Subcutaneous abdominal adipose tissue (tissue), 5 donors: ENCODE data around the gene APP.
A peak's percentile ranks its signal among the peaks of the same experiment; 100 is the strongest.

Source experiments
- H3K27ac ChIP-seq: one replicate; pipeline ENCODE4 v1.7.0; 2013; ENCODE audit warnings: low read depth, mild to moderate bottlenecking, inconsistent platforms, low read length, moderate library complexity
- H3K27me3 ChIP-seq, 5 donors: one replicate each; pipeline ENCODE4 v1.7.0; 2013; ENCODE audit warnings: low read length in 5 of 5, inconsistent platforms in 1 of 5; ENCODE audit not compliant: control insufficient read depth in 5 of 5, insufficient read depth in 4 of 5
- H3K36me3 ChIP-seq, 5 donors: one replicate each; pipeline ENCODE4 v1.7.0; 2013; ENCODE audit warnings: low read length in 5 of 5; ENCODE audit not compliant: control insufficient read depth in 5 of 5, insufficient read depth in 5 of 5
- H3K4me1 ChIP-seq, 5 donors: one replicate each; pipeline ENCODE4 v1.7.0; 2013; ENCODE audit warnings: low read length in 5 of 5, mild to moderate bottlenecking in 3 of 5, moderate library complexity in 1 of 5; ENCODE audit not compliant: control insufficient read depth in 5 of 5, insufficient read depth in 5 of 5
- H3K4me3 ChIP-seq, 5 donors: one replicate each; pipeline ENCODE4 v1.7.0; 2013; ENCODE audit warnings: low read length in 5 of 5, low read depth in 1 of 5
- H3K9ac ChIP-seq, 5 donors: one replicate each; pipeline ENCODE4 v1.7.0; 2013; ENCODE audit warnings: low read length in 5 of 5, mild to moderate bottlenecking in 4 of 5, moderate library complexity in 3 of 5
- H3K9me3 ChIP-seq, 5 donors: one replicate each; pipeline ENCODE4 v1.7.0; 2013; ENCODE audit warnings: low read length in 5 of 5; ENCODE audit not compliant: control insufficient read depth in 5 of 5
- donor health status: healthy.
- donor health status: healthy.
- donor health status: healthy.
- donor health status: healthy.
- donor health status: healthy.

Gene APP

DNA sequence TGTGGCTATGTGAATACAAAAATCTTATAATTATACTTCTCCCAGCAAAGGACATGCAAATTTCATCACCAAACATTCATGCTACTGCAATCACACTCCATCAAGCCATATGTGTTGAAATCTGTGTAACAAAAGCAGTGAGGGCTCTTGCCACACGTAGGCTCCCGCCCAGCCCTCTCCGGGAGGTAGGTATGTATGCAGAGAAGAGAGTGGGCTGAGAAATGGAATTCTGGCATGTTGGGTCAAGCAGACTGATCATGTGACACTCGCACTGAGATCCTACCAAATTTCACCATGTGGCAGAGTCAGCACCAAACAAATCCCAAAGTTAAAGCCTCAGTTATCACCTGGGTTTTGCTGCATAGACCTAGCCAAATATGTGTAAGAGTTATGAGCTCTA, 49.7 kb downstream of the APP start:
- Histone ChIP-seq H3K4me1 (peaks cover 0 to 27% (median 6%) of the 10 kb centered on the region in 5 donors), H3K36me3 (no peaks in the 10 kb centered on the region), H3K9ac (no peak overlapping the region), H3K4me3 (no peak overlapping the region), H3K27ac (no peak overlapping the region), H3K9me3 (no peaks in the 10 kb centered on the region), H3K27me3 (no peaks in the 10 kb centered on the region)

DNA sequence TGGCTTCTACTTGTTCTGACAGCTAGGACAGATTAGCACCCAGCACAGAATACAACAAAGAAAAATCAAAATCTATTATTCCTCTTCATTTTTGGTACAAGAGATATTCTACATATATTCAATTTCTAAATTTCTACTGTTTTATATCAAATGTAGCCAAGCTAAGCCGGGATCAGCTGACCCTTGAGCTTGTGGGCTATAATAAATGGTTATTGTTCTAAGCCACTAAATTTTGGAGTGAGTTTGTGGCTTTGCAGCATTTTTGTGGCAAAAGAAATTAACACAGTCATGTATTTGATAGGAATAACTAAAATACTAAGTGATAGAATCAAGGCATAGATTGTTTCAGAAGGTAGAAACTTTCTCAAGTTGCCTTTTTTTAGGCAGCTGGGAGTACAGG, 50.7 kb downstream of the APP start:
- Histone ChIP-seq H3K9me3 (no peaks in the 10 kb centered on the region), H3K9ac (no peak overlapping the region), H3K4me3 (no peak overlapping the region), H3K27ac (no peak overlapping the region), H3K4me1 (peaks cover 2 to 26% (median 5%) of the 10 kb centered on the region in 5 donors), H3K27me3 (no peaks in the 10 kb centered on the region), H3K36me3 (no peaks in the 10 kb centered on the region)

DNA sequence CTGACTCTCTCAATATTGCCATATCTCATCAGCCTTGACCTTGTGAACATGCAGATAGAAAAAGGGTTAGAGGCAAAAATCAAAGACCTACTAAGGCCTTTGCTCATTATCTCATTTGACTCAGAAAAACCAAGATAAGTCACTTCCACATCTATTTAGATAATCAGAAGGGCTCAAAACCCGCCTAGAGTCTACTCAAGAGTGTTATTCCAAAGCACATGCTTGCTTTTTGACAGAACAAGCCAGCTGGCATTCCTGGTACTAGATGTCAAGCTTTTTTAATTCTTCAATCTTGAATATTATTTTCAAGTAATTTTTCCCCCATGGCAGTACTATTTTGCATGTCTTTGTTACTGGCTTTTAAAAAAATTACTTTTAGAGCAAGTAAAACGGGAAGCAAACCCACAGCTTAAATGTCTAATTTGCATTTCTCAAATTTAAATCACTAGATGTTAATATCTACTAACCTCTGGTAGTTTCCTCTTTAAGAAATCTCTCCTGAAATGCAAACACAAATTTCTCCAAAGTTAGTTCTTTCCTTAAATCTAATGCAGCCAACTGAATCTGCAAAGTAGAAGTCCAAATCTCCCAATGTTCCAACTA, 51.5 kb downstream of the APP start:
- peaks cover 0 to 21% (median 3%) of the 10 kb centered on the region in 5 donors for H3K4me1 ChIP-seq
- no peak overlapping the region for H3K27ac ChIP-seq
- H3K4me3 ChIP-seq: no peak overlapping the region
- no peaks in the 10 kb centered on the region for H3K9me3 ChIP-seq
- H3K36me3 ChIP-seq: no peaks in the 10 kb centered on the region
- no peaks in the 10 kb centered on the region for H3K27me3 ChIP-seq
- H3K9ac ChIP-seq: no peak overlapping the region

DNA sequence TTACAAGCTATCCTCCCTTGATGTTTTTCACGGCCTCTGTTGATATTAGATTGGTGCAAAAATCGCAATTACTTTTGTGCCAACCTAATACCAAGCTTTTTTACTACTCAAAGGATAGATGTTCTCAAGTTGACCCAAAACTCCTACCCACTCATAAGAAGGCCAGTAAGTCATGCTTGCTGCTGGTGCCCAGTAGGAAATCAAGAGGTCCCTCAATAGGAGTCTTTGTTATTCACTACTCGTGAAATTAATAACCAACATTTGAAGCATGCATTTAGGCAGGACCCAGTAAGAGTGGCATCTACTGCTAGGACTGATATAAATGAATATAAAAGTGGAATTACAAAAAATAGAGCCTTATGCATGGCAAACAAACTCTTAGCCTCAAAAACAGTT, 52.6 kb downstream of the APP start:
- Histone ChIP-seq H3K36me3 (no peaks in the 10 kb centered on the region), H3K4me3 (no peak overlapping the region), H3K27ac (no peak overlapping the region), H3K4me1 (peaks cover 0 to 21% (median 3%) of the 10 kb centered on the region in 5 donors), H3K27me3 (no peaks in the 10 kb centered on the region), H3K9me3 (no peaks in the 10 kb centered on the region), H3K9ac (no peak overlapping the region)

- peak overlapping the region; percentile 63 for H3K27ac ChIP-seq
- H3K4me3 ChIP-seq: no peak overlapping the region
- H3K4me1 ChIP-seq: peaks cover 0 to 21% (median 3%) of the 10 kb centered on the region in 5 donors
Measured at GRCh38 chr21:26117324-26117971, 53.1 kb downstream of the APP start.

DNA sequence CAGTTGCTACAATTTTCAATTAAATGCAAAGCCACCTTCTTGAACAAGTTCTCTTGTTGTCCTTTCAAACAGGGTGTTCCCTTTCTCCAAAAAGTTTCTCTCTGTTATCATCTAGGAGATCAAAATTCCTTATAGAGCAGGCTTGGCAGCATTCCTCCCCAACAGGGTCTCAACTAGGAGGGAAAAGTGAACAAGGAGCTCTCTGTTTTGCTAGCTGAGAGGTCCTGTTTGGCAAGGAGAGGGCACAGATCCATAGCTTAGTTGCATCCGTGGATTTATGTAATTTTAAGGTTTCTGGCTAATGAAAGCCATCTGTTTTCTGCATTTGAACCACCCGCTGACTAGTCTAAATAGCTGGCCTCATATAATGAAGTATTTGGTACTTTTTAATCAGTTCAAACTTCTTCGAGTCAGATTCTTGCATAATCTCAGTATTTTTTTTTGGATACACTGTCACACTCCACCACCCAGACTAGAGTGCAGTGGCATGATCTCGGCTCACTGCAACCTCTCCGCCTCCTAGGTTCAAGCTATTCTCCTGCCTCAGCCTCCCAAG, 54.0 kb downstream of the APP start:
- H3K9me3 ChIP-seq: no peaks in the 10 kb centered on the region
- no peak overlapping the region for H3K4me3 ChIP-seq
- peaks cover 0 to 21% (median 3%) of the 10 kb centered on the region in 5 donors for H3K4me1 ChIP-seq
- no peak overlapping the region for H3K9ac ChIP-seq
- H3K27me3 ChIP-seq: no peaks in the 10 kb centered on the region
- H3K27ac ChIP-seq: peak overlapping the region; percentile 63
- H3K36me3 ChIP-seq: no peaks in the 10 kb centered on the region

More at GRCh38 chr21:26117324-26117971, 53.1 kb downstream of the APP start:
- Histone ChIP-seq H3K27me3 (no peaks in the 10 kb centered on the region), H3K9ac (no peak overlapping the region), H3K36me3 (no peaks in the 10 kb centered on the region), H3K9me3 (no peaks in the 10 kb centered on the region)

DNA sequence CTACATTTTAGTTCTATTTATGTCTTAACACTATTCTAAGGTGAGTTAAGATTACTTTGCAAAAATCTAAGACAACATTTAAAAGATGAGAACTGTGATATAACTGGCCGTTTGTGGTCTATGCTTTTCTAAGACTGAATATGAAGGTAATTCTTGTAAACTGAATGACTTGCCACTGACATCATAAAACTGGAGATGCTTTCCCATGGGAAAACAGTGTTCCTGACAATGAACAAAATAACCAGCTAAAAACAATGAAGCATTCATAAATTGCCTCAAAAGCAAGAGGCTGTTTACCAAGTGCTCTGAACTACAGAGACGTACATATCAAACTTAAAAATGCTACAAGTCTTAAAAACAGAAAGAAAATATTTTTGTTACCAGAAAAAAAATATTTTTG, 54.7 kb downstream of the APP start:
- H3K27me3 ChIP-seq: no peaks in the 10 kb centered on the region
- H3K4me3 ChIP-seq: no peak overlapping the region
- no peaks in the 10 kb centered on the region for H3K9me3 ChIP-seq
- no peaks in the 10 kb centered on the region for H3K36me3 ChIP-seq
- peaks cover 0 to 21% (median 3%) of the 10 kb centered on the region in 5 donors for H3K4me1 ChIP-seq
- no peak overlapping the region for H3K9ac ChIP-seq
- H3K27ac ChIP-seq: peak overlapping the region; percentile 63

GRCh38 chr21:26115305-26115704, 55.3 kb downstream of the APP start:
- Histone ChIP-seq H3K9ac (no peak overlapping the region), H3K4me1 (peaks cover 0 to 21% (median 3%) of the 10 kb centered on the region in 5 donors), H3K4me3 (no peak overlapping the region), H3K27ac (no peak overlapping the region), H3K27me3 (no peaks in the 10 kb centered on the region), H3K36me3 (no peaks in the 10 kb centered on the region), H3K9me3 (no peaks in the 10 kb centered on the region)

- Histone ChIP-seq H3K36me3 (peaks cover 0 to 6% (median 0%) of the 10 kb centered on the region in 5 donors), H3K9ac (no peak overlapping the region), H3K27ac (no peak overlapping the region), H3K4me1 (peaks cover 0 to 21% (median 3%) of the 10 kb centered on the region in 5 donors), H3K27me3 (no peaks in the 10 kb centered on the region), H3K9me3 (no peaks in the 10 kb centered on the region), H3K4me3 (no peak overlapping the region)
Measured at GRCh38 chr21:26112975-26113374, 57.6 kb downstream of the APP start.

DNA sequence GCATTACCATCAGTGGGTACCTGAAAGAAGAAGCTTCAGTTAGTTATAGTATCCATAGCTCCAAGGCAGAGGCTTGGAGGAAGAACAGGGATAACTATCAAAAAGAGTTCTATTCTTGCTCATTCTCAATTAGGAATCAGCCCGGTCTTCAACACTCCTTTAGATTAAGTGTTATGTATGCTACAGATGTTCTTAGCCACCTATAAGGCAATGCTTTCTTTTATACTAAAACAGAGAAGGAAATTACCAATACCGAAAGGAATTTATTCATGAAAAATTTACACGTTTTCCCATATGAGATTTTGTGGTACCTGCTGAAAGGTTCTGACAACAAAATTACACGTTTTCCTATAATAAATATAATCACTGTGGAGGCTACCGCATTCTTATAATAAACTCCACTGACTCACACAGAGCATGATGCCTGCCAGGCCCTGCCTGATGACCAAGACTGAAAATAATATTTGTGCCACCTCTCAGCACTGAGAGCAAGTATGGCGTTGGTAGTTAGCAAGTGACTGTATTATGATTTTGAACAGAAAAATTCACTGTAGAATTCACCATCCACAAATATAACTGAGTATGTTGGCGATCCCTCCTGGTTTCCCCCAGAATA, 58.3 kb downstream of the APP start:
- peaks cover 0 to 6% (median 0%) of the 10 kb centered on the region in 5 donors for H3K36me3 ChIP-seq
- H3K4me3 ChIP-seq: no peak overlapping the region
- H3K27ac ChIP-seq: no peak overlapping the region
- no peaks in the 10 kb centered on the region for H3K9me3 ChIP-seq
- H3K4me1 ChIP-seq: peaks cover 0 to 19% (median 3%) of the 10 kb centered on the region in 5 donors
- no peaks in the 10 kb centered on the region for H3K27me3 ChIP-seq
- no peak overlapping the region for H3K9ac ChIP-seq
